WI38 (cell line): Measurements from ENCODE around the gene DLGAP1.

Source experiments
- H3K4me3 ChIP-seq: 2 replicates; pipeline ENCODE4 v1.5.1; 2011; ENCODE audit warnings: low read depth, mild to moderate bottlenecking, control low read depth, low read length
- TF ChIP-seq, protein P1 (sequence below): IDR thresholded peaks from 2 replicates; pipeline ENCODE4 v1.5.1; 2012; ENCODE audit warnings: low read depth, mild to moderate bottlenecking, control low read depth, low read length

Gene DLGAP1

DNA sequence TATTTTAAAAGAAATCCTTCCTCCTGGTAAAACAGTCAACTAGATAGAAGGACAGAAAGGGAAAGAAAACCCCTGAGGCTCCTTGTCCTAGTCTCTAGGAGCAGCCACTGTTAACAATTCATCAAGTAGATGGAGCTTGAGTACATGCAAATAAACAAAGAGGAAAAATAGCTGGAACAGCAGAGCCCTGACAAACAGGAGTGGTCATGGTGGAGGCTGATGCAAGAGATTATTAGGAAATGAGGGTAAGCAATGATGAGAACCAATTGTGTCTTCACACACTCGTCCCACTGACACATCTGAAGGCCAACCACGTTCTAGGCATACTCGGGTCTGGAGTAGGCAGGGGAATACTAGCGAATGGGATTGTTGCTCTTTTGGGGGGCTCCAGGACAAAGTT lies 9.2 kb downstream of the DLGAP1 start:
- no peak overlapping the region for H3K4me3 ChIP-seq
- TF ChIP-seq, protein P1, sequence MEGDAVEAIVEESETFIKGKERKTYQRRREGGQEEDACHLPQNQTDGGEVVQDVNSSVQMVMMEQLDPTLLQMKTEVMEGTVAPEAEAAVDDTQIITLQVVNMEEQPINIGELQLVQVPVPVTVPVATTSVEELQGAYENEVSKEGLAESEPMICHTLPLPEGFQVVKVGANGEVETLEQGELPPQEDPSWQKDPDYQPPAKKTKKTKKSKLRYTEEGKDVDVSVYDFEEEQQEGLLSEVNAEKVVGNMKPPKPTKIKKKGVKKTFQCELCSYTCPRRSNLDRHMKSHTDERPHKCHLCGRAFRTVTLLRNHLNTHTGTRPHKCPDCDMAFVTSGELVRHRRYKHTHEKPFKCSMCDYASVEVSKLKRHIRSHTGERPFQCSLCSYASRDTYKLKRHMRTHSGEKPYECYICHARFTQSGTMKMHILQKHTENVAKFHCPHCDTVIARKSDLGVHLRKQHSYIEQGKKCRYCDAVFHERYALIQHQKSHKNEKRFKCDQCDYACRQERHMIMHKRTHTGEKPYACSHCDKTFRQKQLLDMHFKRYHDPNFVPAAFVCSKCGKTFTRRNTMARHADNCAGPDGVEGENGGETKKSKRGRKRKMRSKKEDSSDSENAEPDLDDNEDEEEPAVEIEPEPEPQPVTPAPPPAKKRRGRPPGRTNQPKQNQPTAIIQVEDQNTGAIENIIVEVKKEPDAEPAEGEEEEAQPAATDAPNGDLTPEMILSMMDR: no peak

DNA sequence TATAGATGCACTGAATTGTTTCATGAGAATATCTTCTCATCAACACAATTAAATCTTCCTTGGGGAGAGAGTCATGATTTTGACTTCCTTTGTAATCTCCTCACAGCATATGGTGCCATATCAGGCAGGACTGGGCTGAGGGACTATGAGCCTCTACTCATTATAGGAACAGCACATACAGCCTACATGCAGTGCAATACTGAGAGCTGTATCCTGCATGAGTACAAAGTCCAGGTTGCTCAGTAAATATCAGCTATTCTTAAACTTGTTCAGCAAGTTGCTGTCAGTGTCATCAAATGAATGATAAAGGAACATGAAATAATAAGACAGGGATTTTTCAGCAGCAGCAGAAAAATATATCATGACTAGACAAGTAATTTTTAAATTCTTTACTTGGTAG lies 10.8 kb downstream of the DLGAP1 start:
- TF ChIP-seq, protein P1: no peak
- no peak overlapping the region for H3K4me3 ChIP-seq

DNA sequence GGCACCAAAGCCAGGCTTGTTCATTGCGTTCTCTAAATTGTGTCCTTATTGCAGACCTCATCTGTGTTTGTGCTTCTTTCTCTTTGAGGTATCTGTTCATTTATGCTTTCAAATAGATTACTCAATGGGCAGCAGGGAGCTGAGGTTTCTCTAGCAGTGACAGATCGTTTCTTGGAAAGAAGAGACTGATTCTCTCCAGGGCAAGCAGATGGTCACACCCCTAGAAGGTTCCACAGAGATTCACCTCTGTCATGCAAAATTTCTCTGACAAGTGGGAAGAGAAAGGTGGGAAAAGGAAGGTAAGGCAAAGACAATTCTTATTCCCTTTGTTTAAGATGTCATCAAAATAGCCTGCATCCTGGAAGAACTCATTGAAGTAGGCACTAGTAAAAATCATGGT lies 14.0 kb downstream of the DLGAP1 start:
- TF ChIP-seq, protein P1: no peak
- H3K4me3 ChIP-seq: no peak overlapping the region

GRCh38 chr18:4438938-4439337 lies 16.2 kb downstream of the DLGAP1 start:
- H3K4me3 ChIP-seq: no peak overlapping the region
- TF ChIP-seq, protein P1: no peak

- H3K4me3 ChIP-seq: no peak overlapping the region
- TF ChIP-seq, protein P1: no peak
Observed at GRCh38 chr18:4433717-4434116, 21.4 kb downstream of the DLGAP1 start.

- no peak overlapping the region for H3K4me3 ChIP-seq
Observed at GRCh38 chr18:4430836-4431235, 24.3 kb downstream of the DLGAP1 start.

DNA sequence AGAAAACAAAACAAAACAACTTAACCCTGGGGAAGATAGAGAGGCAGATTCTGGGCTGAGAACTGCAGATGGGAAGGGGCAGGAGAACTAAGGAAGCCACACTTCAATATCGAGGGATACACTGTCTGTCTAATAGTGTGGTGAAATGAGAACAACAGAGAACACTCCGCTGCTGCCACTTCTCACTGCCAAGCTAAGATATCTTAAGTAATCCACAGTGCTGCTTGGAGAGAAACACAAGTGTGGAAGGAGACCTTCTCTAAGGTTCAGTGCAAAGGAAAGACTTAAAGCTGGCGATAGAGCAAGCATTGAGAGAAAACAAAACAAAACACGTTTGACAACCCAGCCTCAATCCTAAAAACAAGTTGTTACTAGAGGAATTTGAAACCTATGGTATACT lies 37.4 kb downstream of the DLGAP1 start:
- TF ChIP-seq, protein P1: no peak
- H3K4me3 ChIP-seq: no peak overlapping the region

More at GRCh38 chr18:4430836-4431235, 24.3 kb downstream of the DLGAP1 start:
- TF ChIP-seq, protein P1: no peak
